ENCODE data around the gene PDXDC1.
"Not testable (repeated sequence)": the region's sequence is repeated elsewhere in the genome, so short reads cannot be mapped to it uniquely, and the experiment has no call there.

PDXDC1 gene

DNA sequence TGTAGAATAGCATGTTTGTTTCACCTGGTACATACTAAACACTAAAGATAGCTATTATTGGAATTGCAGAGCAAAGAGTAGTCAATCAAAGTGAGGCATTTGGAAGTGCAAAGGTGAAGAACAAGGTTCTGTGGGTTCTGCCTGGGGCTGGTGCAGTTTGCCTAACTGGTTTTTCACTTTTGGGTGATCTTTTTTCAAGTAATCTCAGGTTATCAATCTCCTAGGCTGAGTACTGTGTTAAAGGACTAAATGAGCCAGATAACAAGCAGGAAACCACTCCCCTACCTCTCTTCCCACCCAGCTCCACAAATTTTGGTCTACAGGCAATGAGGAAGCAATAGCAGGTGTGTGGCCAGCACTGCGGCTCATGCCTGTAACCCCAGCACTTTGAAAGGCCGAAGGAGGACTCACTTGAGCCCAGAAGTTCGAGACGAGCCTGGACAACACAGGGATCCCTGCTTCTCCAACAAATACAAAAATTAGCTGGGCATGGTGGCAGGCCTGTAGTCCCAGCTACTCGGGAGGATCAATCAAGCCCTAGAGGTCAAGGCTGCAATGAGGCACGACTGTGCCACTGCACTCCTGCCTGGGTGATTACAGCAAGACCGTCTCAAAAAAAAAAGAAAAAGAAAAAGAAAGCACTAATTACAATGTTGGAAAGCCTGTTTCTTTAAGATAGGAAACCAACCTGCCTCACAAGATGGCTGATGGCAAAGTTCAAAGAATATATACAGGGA lies 83.0 kb downstream of the PDXDC1 start:
- in situ Hi-C loops (cut with HindIII; ENCODE audit: low sequenced_read_pairs) = no loop called here

- in situ Hi-C loops (cut with HindIII; ENCODE audit: low sequenced_read_pairs) = no loop called here
Observed at GRCh38 chr16:15059324-15059723, 84.5 kb downstream of the PDXDC1 start.

- in situ Hi-C loops (cut with HindIII; ENCODE audit: low sequenced_read_pairs) = not testable (repeated sequence)
Observed at GRCh38 chr16:15062085-15062810, 87.4 kb downstream of the PDXDC1 start.

GRCh38 chr16:15065961-15066360 lies 91.1 kb downstream of the PDXDC1 start:
- in situ Hi-C loops (cut with HindIII; ENCODE audit: low sequenced_read_pairs) = not testable (repeated sequence)

DNA sequence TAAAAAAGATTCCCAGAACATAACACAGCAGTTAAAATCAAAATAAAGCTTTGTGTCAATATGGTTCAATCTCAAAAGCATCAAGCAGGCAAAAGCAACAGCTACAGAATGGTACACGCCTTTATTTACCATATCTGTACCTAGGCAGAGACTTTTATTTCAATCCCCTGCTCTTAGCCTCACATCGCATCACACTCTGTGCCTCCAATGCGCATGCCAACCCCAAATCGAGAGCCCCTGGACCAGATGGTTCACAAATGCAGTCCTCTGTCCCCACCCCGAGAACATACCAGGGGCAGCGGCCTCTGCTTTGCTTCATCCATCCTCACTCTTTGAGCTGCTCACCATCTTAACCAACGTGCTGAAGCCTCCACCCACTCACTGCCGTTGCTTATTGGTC lies 91.9 kb downstream of the PDXDC1 start:
- in situ Hi-C loops (cut with HindIII; ENCODE audit: low sequenced_read_pairs) = not testable (repeated sequence)

GRCh38 chr16:15071013-15071412 lies 96.2 kb downstream of the PDXDC1 start:
- in situ Hi-C loops (cut with HindIII; ENCODE audit: low sequenced_read_pairs) = not testable (repeated sequence)

- in situ Hi-C loops (cut with HindIII; ENCODE audit: low sequenced_read_pairs) = not testable (repeated sequence)
Observed at GRCh38 chr16:15071916-15072769, 97.3 kb downstream of the PDXDC1 start.

DNA sequence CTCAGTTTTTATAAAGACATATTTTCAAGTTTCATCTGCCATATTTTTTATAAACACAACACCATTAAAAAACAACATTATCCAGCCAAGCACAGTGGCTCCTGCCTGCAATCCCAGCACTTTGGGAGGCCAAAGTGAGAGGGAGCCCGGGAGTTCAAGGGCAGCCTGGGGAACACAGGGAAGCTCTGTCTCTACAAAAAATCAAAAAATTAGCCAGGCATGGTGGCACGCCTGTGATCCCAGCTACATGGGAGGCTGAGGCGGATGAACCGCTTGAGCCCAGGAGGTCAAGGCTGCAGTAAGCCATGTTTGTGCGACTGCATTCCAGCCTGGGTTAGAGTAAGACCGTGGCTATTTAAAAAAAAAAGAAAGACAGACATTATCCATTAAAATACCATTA lies 98.3 kb downstream of the PDXDC1 start:
- in situ Hi-C loops (cut with HindIII; ENCODE audit: low sequenced_read_pairs) = no loop called here

DNA sequence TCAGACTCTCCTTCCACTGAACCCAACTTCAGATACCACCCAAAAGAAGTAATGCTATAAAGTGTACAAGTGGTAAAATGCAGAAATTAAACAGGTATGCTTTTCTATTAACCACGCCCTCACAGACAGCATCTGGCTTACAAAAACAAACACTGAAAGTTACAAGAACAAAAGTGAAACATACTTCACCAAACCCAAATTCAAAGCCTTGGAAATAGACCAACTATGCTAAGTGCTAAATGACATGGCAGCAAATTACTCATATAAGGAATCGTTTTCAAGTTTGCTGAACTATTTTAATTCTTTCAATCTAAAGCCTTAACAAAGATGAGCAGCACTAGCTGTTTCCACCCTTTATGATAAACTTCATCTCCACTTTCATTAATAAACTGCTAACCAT lies 101.3 kb downstream of the PDXDC1 start:
- in situ Hi-C loops (cut with HindIII; ENCODE audit: low sequenced_read_pairs) = not testable (repeated sequence)

- in situ Hi-C loops (cut with HindIII; ENCODE audit: low sequenced_read_pairs) = not testable (repeated sequence)
Observed at GRCh38 chr16:15080883-15081282, 106.1 kb downstream of the PDXDC1 start.

DNA sequence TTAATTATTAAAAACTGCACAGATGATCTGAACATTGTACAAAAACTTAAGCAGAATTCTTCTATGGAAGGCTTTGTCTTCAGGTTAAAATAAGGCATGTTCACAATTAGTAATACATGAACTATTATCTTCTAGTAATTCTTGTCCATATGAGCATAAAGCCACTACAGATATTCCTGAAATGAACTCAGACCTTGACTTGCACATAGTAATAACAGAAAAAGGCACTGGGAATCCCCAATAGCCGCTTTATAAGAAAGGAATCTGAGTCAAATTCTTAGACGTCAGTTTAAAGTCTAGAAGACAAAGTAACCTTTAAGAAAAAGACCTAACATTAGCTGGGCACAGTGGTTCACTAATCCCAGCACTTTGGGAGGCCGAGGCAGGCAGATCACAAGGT lies 108.0 kb downstream of the PDXDC1 start:
- in situ Hi-C loops (cut with HindIII; ENCODE audit: low sequenced_read_pairs) = not testable (repeated sequence)

DNA sequence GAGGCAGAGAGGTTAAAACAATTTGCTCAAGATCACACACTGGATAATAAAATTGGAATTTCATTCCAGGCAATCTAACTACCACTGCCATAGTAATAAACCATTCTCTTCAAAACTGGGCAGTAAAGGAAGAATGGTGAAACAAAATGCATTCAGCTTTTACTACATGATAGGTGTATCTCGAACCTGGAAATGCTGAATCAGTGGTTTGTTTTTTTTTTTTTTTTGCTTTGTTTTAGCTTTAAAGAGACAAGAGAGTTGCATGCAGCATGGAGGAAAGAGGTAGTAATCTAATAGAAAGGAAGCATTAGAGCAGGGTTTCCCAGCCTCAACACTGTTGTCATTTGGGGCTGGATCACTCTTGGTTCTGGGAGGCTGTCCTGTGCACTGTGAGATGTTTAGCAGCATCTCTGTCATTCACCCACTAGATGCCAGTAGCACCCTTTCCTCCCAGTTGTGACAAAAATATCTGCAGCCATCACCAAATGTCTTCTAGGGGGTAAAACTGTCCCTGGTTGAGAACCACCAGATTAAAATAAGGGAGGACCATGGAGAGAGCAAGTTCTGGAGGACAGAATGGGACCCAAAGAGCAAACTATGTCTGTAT lies 115.9 kb downstream of the PDXDC1 start:
- in situ Hi-C loops (cut with HindIII; ENCODE audit: low sequenced_read_pairs) = not testable (repeated sequence)

DNA sequence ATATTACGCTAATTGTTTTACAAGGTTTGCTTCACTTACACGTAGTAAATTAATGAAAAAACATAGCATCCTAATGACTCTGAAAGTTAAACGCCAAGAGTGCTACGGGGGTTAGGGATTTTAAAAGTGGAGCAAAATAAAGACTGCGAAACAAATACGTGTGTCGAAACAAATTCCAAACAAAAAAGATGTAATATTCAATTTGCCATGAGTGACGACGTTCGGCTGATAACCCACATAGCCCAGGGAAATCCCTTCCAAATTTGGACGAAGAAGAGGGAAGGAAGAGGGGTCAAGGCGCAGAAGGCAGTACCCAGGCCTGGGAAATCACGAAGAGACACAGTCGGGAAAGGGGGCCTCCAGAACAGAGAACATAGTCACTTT lies 118.7 kb downstream of the PDXDC1 start:
- in situ Hi-C loops (cut with HindIII; ENCODE audit: low sequenced_read_pairs) = not testable (repeated sequence)

DNA sequence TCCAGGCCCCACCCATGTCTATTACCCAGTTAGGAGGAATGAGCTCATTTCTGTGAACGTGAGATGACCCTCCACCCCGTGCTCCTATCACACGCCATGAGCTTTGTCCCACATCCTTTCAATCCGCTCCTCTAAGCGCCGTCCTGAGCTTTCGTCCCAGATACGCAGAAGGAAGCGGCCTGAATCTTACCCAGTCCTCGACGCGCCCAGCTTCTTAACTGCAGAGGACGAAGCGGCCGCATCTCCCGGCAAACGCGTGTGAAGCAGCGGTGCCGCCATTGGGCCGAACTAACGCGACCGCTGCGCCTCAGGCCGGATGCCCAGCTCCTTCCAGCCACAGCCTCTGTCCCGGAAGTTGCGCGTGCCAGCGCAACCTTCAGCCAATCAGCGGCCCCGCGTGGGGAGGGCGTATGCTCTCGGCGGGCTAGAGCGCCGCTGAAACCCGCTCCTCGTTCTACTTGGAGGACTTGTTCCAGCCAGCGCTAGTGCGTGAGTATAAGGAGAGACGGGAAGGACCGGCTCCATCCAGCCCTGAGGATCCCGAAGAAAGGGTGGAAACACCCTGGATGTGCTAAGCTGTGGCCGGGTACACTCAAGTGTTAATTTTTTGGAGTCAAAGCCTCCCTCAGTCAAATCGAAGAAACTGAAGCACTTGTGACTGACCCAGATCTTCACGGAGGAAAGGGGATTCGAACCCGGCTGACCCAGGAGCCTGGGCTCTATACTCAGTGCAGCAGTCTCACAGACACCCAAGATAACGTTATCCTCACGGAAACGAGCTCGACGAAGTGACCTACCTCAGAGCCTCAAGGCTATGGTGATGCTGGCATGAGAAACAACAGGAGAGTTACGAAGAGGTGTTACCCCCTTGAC lies 119.4 kb downstream of the PDXDC1 start, which contains the start of gene RRN3:
TSS of gene RRN3 (minus strand) at position 318 of the 873 bp plus-strand sequence. CDS start at position 279, 39 bp downstream.
- in situ Hi-C loops (cut with HindIII; ENCODE audit: low sequenced_read_pairs) = not testable (repeated sequence)

- in situ Hi-C loops (cut with HindIII; ENCODE audit: low sequenced_read_pairs) = not testable (repeated sequence)
Observed at GRCh38 chr16:15096583-15096972, 121.8 kb downstream of the PDXDC1 start.

- in situ Hi-C loops (cut with HindIII; ENCODE audit: low sequenced_read_pairs) = not testable (repeated sequence)
Observed at GRCh38 chr16:15099366-15099909, 124.6 kb downstream of the PDXDC1 start.

- in situ Hi-C loops (cut with HindIII; ENCODE audit: low sequenced_read_pairs) = not testable (repeated sequence)
Observed at GRCh38 chr16:15100372-15100987, 125.7 kb downstream of the PDXDC1 start.

GRCh38 chr16:15127641-15128425 lies 153.0 kb downstream of the PDXDC1 start:
- in situ Hi-C loops (cut with HindIII; ENCODE audit: low sequenced_read_pairs) = not testable (repeated sequence)

Data from DLD1 (cell line).